Activated T-cell treated with anti-CD3 and anti-CD28 coated beads for 48 hours (primary cell): Measurements from ENCODE around the gene TMED5.

ENCODE experiments used
- DNase-seq: peaks from one replicate; pipeline ENCODE4 v3.0.0-alpha.2; 2020; ENCODE audit warnings: low read depth

Gene TMED5

DNA sequence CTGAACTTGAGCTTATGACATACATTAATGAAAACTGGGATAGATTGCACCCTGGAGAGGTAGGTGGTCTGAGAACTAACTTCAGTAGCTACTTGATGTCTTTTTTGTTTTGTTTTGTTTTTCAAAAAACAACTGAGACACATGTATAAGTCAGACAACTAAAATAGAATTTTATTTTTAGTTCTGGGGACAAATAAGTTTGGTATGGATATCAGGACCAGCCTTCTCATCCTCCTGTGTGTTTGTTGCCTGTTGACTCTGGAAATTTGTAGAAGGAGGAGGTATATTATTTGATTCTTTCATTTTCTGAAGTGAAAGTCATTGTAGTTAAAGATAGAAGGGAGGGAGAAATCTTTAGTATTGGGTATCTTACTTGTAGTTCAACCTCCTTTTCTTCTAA, 59.6 kb downstream of the TMED5 start:
- no peak for DNase-seq

DNA sequence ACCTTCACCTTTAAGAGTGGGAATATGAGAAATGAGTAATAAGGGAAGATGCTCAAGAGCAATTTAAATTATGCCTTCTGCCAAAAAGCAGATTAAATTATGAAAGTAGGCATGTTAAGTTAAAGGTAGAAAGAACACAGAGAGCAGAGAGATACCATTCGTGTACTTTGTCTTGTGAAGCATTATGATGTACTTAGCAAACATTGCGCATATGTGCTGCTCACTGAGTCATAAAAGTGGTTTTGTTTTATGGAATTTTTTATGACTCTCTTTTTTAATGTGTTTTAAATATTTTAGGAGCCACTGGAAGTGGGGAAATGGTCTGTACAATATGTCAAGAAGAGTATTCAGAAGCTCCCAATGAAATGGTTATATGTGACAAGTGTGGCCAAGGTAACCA, 65.8 kb downstream of the TMED5 start:
- DNase-seq: no peak

GRCh38 chr1:93113127-93113526, 67.1 kb downstream of the TMED5 start:
- DNase-seq: no peak

- DNase-seq: no peak
Measured at GRCh38 chr1:93111561-93111960, 68.7 kb downstream of the TMED5 start.

- DNase-seq: no peak
Measured at GRCh38 chr1:93111065-93111464, 69.1 kb downstream of the TMED5 start.

- no peak for DNase-seq
Measured at GRCh38 chr1:93109578-93109977, 70.6 kb downstream of the TMED5 start.

DNA sequence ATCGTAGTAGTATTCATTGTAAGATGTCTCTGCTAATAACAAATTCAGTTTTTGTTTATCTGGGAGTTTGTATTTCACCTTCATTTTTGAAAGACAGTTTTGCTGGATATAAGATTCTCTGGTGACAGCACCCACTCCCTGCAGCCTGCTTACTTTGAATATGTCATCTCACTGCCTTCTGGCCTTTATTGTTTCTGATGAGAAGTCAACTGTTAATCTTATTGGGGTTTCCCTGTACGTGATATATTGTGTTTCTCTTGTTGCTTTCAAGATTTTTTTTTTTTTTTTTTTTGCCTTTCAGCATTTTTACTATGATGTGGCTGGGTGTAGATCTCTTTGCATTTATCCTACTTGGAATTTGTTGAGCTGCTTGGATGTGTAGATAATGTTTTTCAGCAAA, 71.9 kb downstream of the TMED5 start:
- DNase-seq: no peak

- no peak for DNase-seq
Measured at GRCh38 chr1:93107395-93107794, 72.8 kb downstream of the TMED5 start.

- DNase-seq: no peak
Measured at GRCh38 chr1:93106226-93106625, 74.0 kb downstream of the TMED5 start.

DNA sequence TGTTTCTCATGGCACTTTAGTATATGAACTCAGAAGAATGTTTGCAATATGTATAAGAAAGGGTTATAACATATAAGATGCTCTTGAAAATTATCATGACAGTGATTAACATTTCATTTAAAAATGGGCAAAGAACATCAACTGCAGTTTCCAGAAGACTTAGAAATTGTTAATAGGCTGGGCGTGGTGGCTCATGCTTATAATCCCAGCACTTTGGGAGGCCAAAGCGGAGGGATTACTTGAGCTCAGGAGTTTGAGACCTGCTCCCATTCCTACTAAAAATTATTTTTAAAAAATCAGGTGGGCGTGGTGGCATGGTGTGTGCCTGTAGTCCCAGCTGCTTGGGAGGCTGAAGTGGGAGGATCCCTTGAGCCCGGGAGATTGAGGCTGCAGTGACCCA, 78.1 kb downstream of the TMED5 start:
- no peak for DNase-seq
